Motor neuron (in vitro differentiated cells): ENCODE measurements around the gene NR1H3. TPM values are rescaled to one million over a fixed set of nuclear protein-coding genes. Genes with fewer than 3 reads are reported as not detected.
A peak's percentile ranks its signal among the peaks of the same experiment; 100 is the strongest.

Source experiments
- ATAC-seq, 8 experiments: fragments of 200-7000 bp; cut with Tn5 transposase; replicated peaks in 6 of 8; 2 replicates each; pipeline ENCODE4 v1.8.0; 2021; ENCODE audit warnings: mild to moderate bottlenecking in 8 of 8, moderate library complexity in 8 of 8
- H3K27ac ChIP-seq, 2 donors: fragments of 250-450 bp; sonication (Bioruptor Pico); 2 replicates each; pipeline ENCODE4 v1.9.0; 2021; ENCODE audit warnings: antibody characterized with exemption in 2 of 2, mild to moderate bottlenecking in 2 of 2, moderate library complexity in 1 of 2
- H3K4me1 ChIP-seq, 2 donors: fragments of 250-450 bp; sonication (Bioruptor Pico); replicated peaks in 1 of 2; 2 replicates each; pipeline ENCODE4 v1.6.1; 2021; ENCODE audit warnings: antibody characterized with exemption in 2 of 2, mild to moderate bottlenecking in 2 of 2, moderate library complexity in 1 of 2
- H3K4me3 ChIP-seq, 5 donors: fragments of 250-450 bp; sonication (Bioruptor Pico); 2 replicates each; pipeline ENCODE4 v1.9.0; 2021; ENCODE audit warnings: antibody characterized with exemption in 5 of 5, mild to moderate bottlenecking in 5 of 5, moderate library complexity in 4 of 5
- WGBS, 10 experiments: fragments of 450-650 bp; shearing (Covaris generic); methylation state at CpG; one replicate each; pipeline ENCODE4 v1.0.0; 2022; 5-methylcytosine and 5-hydroxymethylcytosine counted together
- in situ Hi-C, 9 experiments: fragments of 400-800 bp; cut with MboI; loops; one replicate each; pipeline ENCODE4 v1.15.0; 2021; ENCODE audit warnings: low sequenced_read_pairs in 9 of 9, low pct_unique_long_range_greater_than_20kb in 2 of 9; ENCODE audit not compliant: unreplicated experiment in 9 of 9
- total RNA-seq, 8 experiments: library from RNA; unstranded; fragments of 300-600 nt; gene quantifications; 2 replicates each; pipeline versions ENCODE4 v1.2.3 to v1.2.4, GENCODE V29; 2022

The NR1H3 gene
- total RNA-seq, 8 experiments from 2014 or later: 9.7 to 40.7 (median 15.4) TPM

GRCh38 chr11:47248304-47248663 lies 9.5 kb upstream of the NR1H3 start:
- WGBS, 10 experiments: 0% methylated on average over 1 to 3 of the region's 7 CpGs; no CpG with 5 or more reads in 6 of the 10 experiments
- peaks cover 10 to 11% of the 10 kb centered on the region in 2 donors for H3K4me1 ChIP-seq
- peak overlapping the region; percentile 61 to 91 (median 80) for H3K4me3 ChIP-seq
- peak; percentile 46 to 62 (median 58) for ATAC-seq
- in situ Hi-C loops: no loop called here
- peak overlapping the region; percentile 96 to 97 for H3K27ac ChIP-seq

- WGBS, 10 experiments: 0 to 2% (median 0%) methylated on average over 1 to 8 of the region's 45 CpGs; no CpG with 5 or more reads in 2 of the 10 experiments
- peaks cover 10 to 11% of the 10 kb centered on the region in 2 donors for H3K4me1 ChIP-seq
These were observed 9.0 kb upstream of the NR1H3 start, which contains the start of gene ACP2 for GRCh38 chr11:47248664-47249377. Gene ACP2, minus strand, starts transcription at chr11:47248814. Its CDS starts 25 bp downstream, at chr11:47248789.

GRCh38 chr11:47249378-47249715 lies 8.4 kb upstream of the NR1H3 start:
- peak overlapping the region; percentile 61 to 91 (median 80) for H3K4me3 ChIP-seq
- H3K4me1 ChIP-seq: peaks cover 10 to 11% of the 10 kb centered on the region in 2 donors
- 43 to 100% methylated on average over 1 to 3 of the region's 3 CpGs; no CpG with 5 or more reads in 8 of the 10 experiments for WGBS, 10 experiments
- H3K27ac ChIP-seq: peak overlapping the region; percentile 96 to 97
- in situ Hi-C loops: no loop called here
- ATAC-seq: no peak

More at GRCh38 chr11:47248664-47249377, 9.0 kb upstream of the NR1H3 start, which contains the start of gene ACP2:
- peak; percentile 94 to 99 (median 98) for ATAC-seq
- in situ Hi-C loops: no loop called here
- peak within 1 kb of the TSS; percentile 96 to 97 for H3K27ac ChIP-seq
- H3K4me3 ChIP-seq: peak within 1 kb of the TSS; percentile 61 to 91 (median 80)

- WGBS, 10 experiments: 50 to 100% (median 95%) methylated on average over 1 to 3 of the region's 3 CpGs
- Histone ChIP-seq H3K27ac (no peak overlapping the region), H3K4me1 (peaks cover 10 to 11% of the 10 kb centered on the region in 2 donors), H3K4me3 (no peak overlapping the region)
- ATAC-seq: no peak
- in situ Hi-C loops: no loop called here
These were observed 6.0 kb upstream of the NR1H3 start for GRCh38 chr11:47251751-47252150.

GRCh38 chr11:47253660-47254059 lies 4.1 kb upstream of the NR1H3 start:
- no peak overlapping the region for H3K27ac ChIP-seq
- 20 to 100% (median 94%) methylated on average over 1 of the region's 2 CpGs; no CpG with 5 or more reads in 6 of the 10 experiments for WGBS, 10 experiments
- ATAC-seq: no peak
- no peak overlapping the region for H3K4me3 ChIP-seq
- in situ Hi-C loops: no loop called here
- H3K4me1 ChIP-seq: peaks cover 7 to 17% of the 10 kb centered on the region in 2 donors

- ATAC-seq: peak in 2 of 8 experiments; percentile 5 to 13
- Histone ChIP-seq H3K4me1 (peaks cover 7 to 17% of the 10 kb centered on the region in 2 donors), H3K4me3 (no peak overlapping the region), H3K27ac (no peak overlapping the region)
- 100% methylated on average over 1 of the region's 3 CpGs; no CpG with 5 or more reads in 9 of the 10 experiments for WGBS, 10 experiments
- in situ Hi-C loops: no loop called here
These were observed 3.4 kb upstream of the NR1H3 start for GRCh38 chr11:47254386-47254785.

GRCh38 chr11:47256374-47256773 lies 1.4 kb upstream of the NR1H3 start:
- no peak for ATAC-seq
- in situ Hi-C loops: no loop called here
- 84 to 100% (median 90%) methylated on average over 2 to 6 of the region's 6 CpGs; no CpG with 5 or more reads in 3 of the 10 experiments for WGBS, 10 experiments
- Histone ChIP-seq H3K4me1 (peaks cover 3 to 13% of the 10 kb centered on the region in 2 donors), H3K27ac (no peak overlapping the region), H3K4me3 (no peak overlapping the region)

- H3K27ac ChIP-seq: peak overlapping the region in 1 of 2 donors; percentile 43
- H3K4me1 ChIP-seq: peaks cover 3 to 13% of the 10 kb centered on the region in 2 donors
- 83 to 100% (median 100%) methylated on average over 1 of the region's 2 CpGs; no CpG with 5 or more reads in 5 of the 10 experiments for WGBS, 10 experiments
- no peak overlapping the region for H3K4me3 ChIP-seq
- in situ Hi-C loops: no loop called here
- no peak for ATAC-seq
These were observed 649 bp upstream of the NR1H3 start for GRCh38 chr11:47257177-47257516.

- ATAC-seq: no peak
- peak overlapping the region in 1 of 2 donors; percentile 43 for H3K27ac ChIP-seq
- no peak overlapping the region for H3K4me3 ChIP-seq
- WGBS, 10 experiments: 67 to 100% (median 100%) methylated on average over 1 to 7 of the region's 11 CpGs; no CpG with 5 or more reads in 1 of the 10 experiments
- H3K4me1 ChIP-seq: peaks cover 3 to 13% of the 10 kb centered on the region in 2 donors
- in situ Hi-C loops: no loop called here
These were observed 614 bp downstream of the NR1H3 start for GRCh38 chr11:47258317-47258902.

- WGBS, 10 experiments: 27 to 90% (median 80%) methylated on average over 1 to 3 of the region's 10 CpGs; no CpG with 5 or more reads in 5 of the 10 experiments
- peak in 4 of 8 experiments; percentile 15 to 74 (median 58) for ATAC-seq
- no peak overlapping the region for H3K4me3 ChIP-seq
- peaks cover 3 to 13% of the 10 kb centered on the region in 2 donors for H3K4me1 ChIP-seq
- in situ Hi-C loops: no loop called here
- H3K27ac ChIP-seq: no peak overlapping the region
These were observed 1.6 kb downstream of the NR1H3 start for GRCh38 chr11:47259232-47259977.

GRCh38 chr11:47260366-47260765 lies 2.6 kb downstream of the NR1H3 start:
- no peak for ATAC-seq
- in situ Hi-C loops: no loop called here
- H3K4me3 ChIP-seq: no peak overlapping the region
- H3K4me1 ChIP-seq: peaks cover 3 to 13% of the 10 kb centered on the region in 2 donors
- no peak overlapping the region for H3K27ac ChIP-seq
- WGBS, 10 experiments: 50 to 92% (median 80%) methylated on average over 1 to 11 of the region's 19 CpGs; no CpG with 5 or more reads in 2 of the 10 experiments

- H3K4me1 ChIP-seq: peaks cover 3 to 13% of the 10 kb centered on the region in 2 donors
- no peak overlapping the region for H3K27ac ChIP-seq
- in situ Hi-C loops: no loop called here
- WGBS, 10 experiments: 0 to 100% (median 78%) methylated on average over 1 to 12 of the region's 22 CpGs; no CpG with 5 or more reads in 4 of the 10 experiments
- H3K4me3 ChIP-seq: no peak overlapping the region
- no peak for ATAC-seq
These were observed 3.5 kb downstream of the NR1H3 start for GRCh38 chr11:47261291-47261800.
